Heart left ventricle (tissue), 16 donors: ENCODE measurements around the gene ARPP21. TPM values are rescaled to one million over a fixed set of nuclear protein-coding genes. Genes with fewer than 3 reads are reported as not detected.

Experiments
- ATAC-seq, 4 donors: fragments of 200-7000 bp; cut with Tn5 transposase; one replicate each; pipeline ENCODE4 v1.9.1; 2020 to 2022; ENCODE audit warnings: moderate library complexity in 4 of 4, mild to moderate bottlenecking in 3 of 4, moderate number of reproducible peaks in 1 of 4
- DNase-seq, 5 donors: peaks; one replicate each; pipeline ENCODE4 v3.0.0-alpha.2; 2020
- H3K27ac ChIP-seq, 12 donors: fragments of 200-600 bp; sonication (generic) in 4 of 12; one replicate each; pipeline versions ENCODE4 v1.5.0 to v1.8.0; 2016 to 2022; ENCODE audit warnings: mild to moderate bottlenecking in 2 of 12
- H3K27me3 ChIP-seq, 9 donors: fragments of 200-600 bp; sonication (generic) in 2 of 9; one replicate each; pipeline versions ENCODE4 v1.5.1 to v1.8.0; 2016 to 2022; ENCODE audit warnings: mild to moderate bottlenecking in 3 of 9
- H3K36me3 ChIP-seq, 9 donors: fragments of 200-600 bp; sonication (generic) in 2 of 9; one replicate each; pipeline versions ENCODE4 v1.5.0 to v1.8.0; 2018 to 2022; ENCODE audit warnings: mild to moderate bottlenecking in 2 of 9
- H3K4me1 ChIP-seq, 12 donors: fragments of 200-600 bp; sonication (generic) in 4 of 12; one replicate each; pipeline versions ENCODE4 v1.5.0 to v1.8.0; 2016 to 2022; ENCODE audit warnings: mild to moderate bottlenecking in 3 of 12
- H3K4me3 ChIP-seq, 12 donors: fragments of 200-600 bp; sonication (generic) in 4 of 12; one replicate each; pipeline versions ENCODE4 v1.5.0 to v1.8.0; 2017 to 2022; ENCODE audit warnings: mild to moderate bottlenecking in 9 of 12, moderate library complexity in 4 of 12
- H3K9me3 ChIP-seq, 12 donors: fragments of 200-600 bp; sonication (generic) in 4 of 12; one replicate each; pipeline versions ENCODE4 v1.5.0 to v1.8.0; 2016 to 2022; ENCODE audit warnings: mild to moderate bottlenecking in 1 of 12
- CTCF ChIP-seq, 12 donors: fragments of 200-600 bp; sonication (generic) in 4 of 12; IDR thresholded peaks; one replicate each; pipeline versions ENCODE4 v1.5.0 to v1.8.0; 2018 to 2022; ENCODE audit warnings: antibody characterized with exemption in 12 of 12, mild to moderate bottlenecking in 5 of 12
- POLR2A ChIP-seq, 2 donors: fragments of 450-650 bp; IDR thresholded peaks; one replicate each; pipeline ENCODE4 v1.6.1; 2017; ENCODE audit warnings: antibody characterized with exemption in 2 of 2, mild to moderate bottlenecking in 2 of 2, moderate library complexity in 2 of 2
- WGBS, 4 donors: extraction: QIAGEN DNeasy Blood & Tissue Kit in 2 of 4; methylation state at CpG; one replicate each; pipeline versions ENCODE4 v1.1.5 to v1.1.7; 2013 to 2018; 5-methylcytosine and 5-hydroxymethylcytosine counted together
- intact Hi-C, 10 donors: fragments of 100-400 bp; cut with DNase I; formaldehyde crosslinking; loops; one replicate each; pipeline versions ENCODE4 v1.11.1 to v1.14.2; 2022
- polyA plus RNA-seq, 2 donors: library from polyadenylated mRNA; stranded (reverse); fragments of 200-250 nt; gene quantifications; one replicate each; pipeline ENCODE4 v1.2.3, GENCODE V29; 2013
- total RNA-seq, 9 donors: library from RNA; depleted of rRNA in 2 of 9; stranded (reverse); fragments of >200 nt in 2 of 9; fragmentation: NEBNext Ultra II Directional in 3 of 9; extraction: Animal tissue kit (Norgen Biotek cat#: 25700) in 3 of 9; gene quantifications; one replicate each; pipeline versions ENCODE4 v1.1.0 to v1.2.4, GENCODE V29; 2016 to 2023
- donor health status: ischemic (EF 13 %, LVEDD 7.1; RV severe dilation, severe dysfunction).
- donor health status: healthy with polysubstance abuse.
- donor health status: DM: no; HTN: yes; CAD: no.
- donor health status: DM: no; HTN: no; CAD: no.
- donor health status: ischemic (EF 25% LVEDD 6.9; RV normal size, moderate dysfunction).
- donor health status: ischemic (EF 25% LVEDD 5.7; RV mildly dilated, moderate dysfunction).
- donor health status: healthy.
- donor health status: DM: yes; HTN: yes; CAD: no.
- donor health status: ischemic (EF 35%, LVEDD 5.7; RV mildly dilated, moderate dysfunction).
- donor health status: nonischemic (EF 11% LVEDD 7.7; RV severe dilation, severe dysfunction).
- donor health status: DM: yes; HTN: yes; CAD: no.
- donor health status: PGD.
- donor health status: ischemic (EF 29% LVEDD 5.4; RV normal size, mild dysfunction).
- donor health status: nonischemic (EF 23%, LVEDD 6.1; RV moderate dilation, normal function).

The ARPP21 gene
- total and polyA plus RNA-seq, 11 donors = 0.01 to 0.98 TPM; not detected in 9

DNA sequence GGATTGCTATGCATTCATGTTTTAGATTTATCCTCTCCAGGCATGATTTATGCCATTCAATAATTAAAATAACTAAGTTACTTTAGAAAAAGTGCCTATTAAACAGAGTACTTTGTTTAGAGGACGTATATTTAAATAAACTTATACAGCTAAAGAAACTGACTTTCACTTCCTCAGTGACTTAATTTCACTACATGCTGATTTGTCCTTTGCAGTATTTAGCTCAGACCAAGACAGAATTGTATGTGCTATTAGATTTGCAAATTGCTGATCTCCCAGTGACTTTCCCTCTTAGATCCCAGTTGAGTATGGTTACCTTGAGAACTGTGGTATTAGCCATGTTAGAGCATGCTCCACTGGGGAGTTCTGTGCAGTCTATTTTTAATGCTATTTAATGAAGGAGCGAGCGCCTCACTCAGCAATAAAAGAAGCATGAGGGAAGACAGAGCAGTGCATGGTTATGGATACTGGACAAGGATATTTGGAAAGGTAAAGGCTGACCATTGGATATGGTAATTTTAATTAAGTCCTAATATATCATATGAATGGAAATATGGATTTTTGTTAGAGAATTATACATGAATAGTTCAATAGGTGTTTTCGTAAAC is 2.7 kb downstream of the ARPP21 start:
- intact Hi-C loops = no loop called here
- peaks cover 0 to 13% (median 0%) of the 10 kb centered on the region in 12 donors for H3K4me1 ChIP-seq
- no peaks in the 10 kb centered on the region for H3K9me3 ChIP-seq
- no peak overlapping the region for H3K27ac ChIP-seq
- no peak for DNase-seq
- WGBS, 4 donors = 87 to 92% (median 91%) methylated on average over 4 of the region's 4 CpGs
- TF ChIP-seq POLR2A (IDR thresholded peaks at IDR 0.05) (no peak), CTCF (IDR thresholded peaks at IDR 0.05) (no peak)
- H3K27me3 ChIP-seq = peaks cover 11 to 52% (median 31%) of the 10 kb centered on the region in 9 donors
- no peak overlapping the region for H3K4me3 ChIP-seq
- H3K36me3 ChIP-seq = no peaks in the 10 kb centered on the region
- ATAC-seq = no peak

GRCh38 chr3:35643495-35643894 is 4.2 kb downstream of the ARPP21 start:
- peaks cover 0 to 13% (median 0%) of the 10 kb centered on the region in 12 donors for H3K4me1 ChIP-seq
- peaks cover 11 to 42% (median 31%) of the 10 kb centered on the region in 9 donors for H3K27me3 ChIP-seq
- H3K9me3 ChIP-seq = no peaks in the 10 kb centered on the region
- H3K27ac ChIP-seq = no peak overlapping the region
- H3K36me3 ChIP-seq = no peaks in the 10 kb centered on the region
- WGBS, 4 donors = 70 to 86% (median 78%) methylated on average over 2 of the region's 2 CpGs
- ATAC-seq (no peak), DNase-seq (no peak)
- TF ChIP-seq POLR2A (IDR thresholded peaks at IDR 0.05) (no peak), CTCF (IDR thresholded peaks at IDR 0.05) (no peak)
- intact Hi-C loops = no loop called here
- H3K4me3 ChIP-seq = no peak overlapping the region

GRCh38 chr3:35644451-35644850 is 5.1 kb downstream of the ARPP21 start:
- Histone ChIP-seq H3K36me3 (no peaks in the 10 kb centered on the region), H3K27ac (no peak overlapping the region), H3K4me3 (no peak overlapping the region), H3K27me3 (peaks cover 4 to 32% (median 22%) of the 10 kb centered on the region in 9 donors), H3K9me3 (no peaks in the 10 kb centered on the region), H3K4me1 (peaks cover 0 to 7% (median 0%) of the 10 kb centered on the region in 12 donors)
- intact Hi-C loops = no loop called here
- WGBS, 4 donors = 90 to 95% (median 93%) methylated on average over 2 of the region's 2 CpGs
- ATAC-seq (no peak), DNase-seq (no peak)
- no peak for TF ChIP-seq POLR2A (IDR thresholded peaks at IDR 0.05)
- no peak for TF ChIP-seq CTCF (IDR thresholded peaks at IDR 0.05)

GRCh38 chr3:35645189-35645588 is 5.9 kb downstream of the ARPP21 start:
- Histone ChIP-seq H3K9me3 (no peaks in the 10 kb centered on the region), H3K36me3 (no peaks in the 10 kb centered on the region), H3K4me3 (no peak overlapping the region), H3K27me3 (peaks cover 0 to 25% (median 14%) of the 10 kb centered on the region in 9 donors), H3K27ac (no peak overlapping the region), H3K4me1 (no peaks in the 10 kb centered on the region)
- 77 to 81% (median 79%) methylated on average over 2 of the region's 2 CpGs for WGBS, 4 donors
- intact Hi-C loops = no loop called here
- no peak for ATAC-seq
- DNase-seq = no peak
- TF ChIP-seq CTCF (IDR thresholded peaks at IDR 0.05) = no peak
- TF ChIP-seq POLR2A (IDR thresholded peaks at IDR 0.05) = no peak
